GM23338 (cell line): ENCODE measurements around the gene NECTIN3. TPM values are rescaled to one million over a fixed set of nuclear protein-coding genes. Genes with fewer than 3 reads are reported as not detected.

ENCODE experiments used
- ATAC-seq: fragments of 200-7000 bp; cut with Tn5 transposase; 3 replicates; pipeline ENCODE4 v1.9.1; 2020
- DNase-seq: peaks from one replicate; pipeline ENCODE4 v3.0.0-alpha.2; 2015; ENCODE audit warnings: low spot score
- H2AFZ ChIP-seq: fragments of 200-600 bp; sonication (generic); 2 replicates; pipeline ENCODE4 v1.8.0; 2016; ENCODE audit warnings: antibody characterized with exemption, mild to moderate bottlenecking, moderate library complexity
- H3F3A ChIP-seq: fragments of 200-600 bp; sonication (generic); replicated peaks from 2 replicates; pipeline ENCODE4 v1.8.0; 2017; ENCODE audit warnings: antibody characterized with exemption, mixed run types, low read depth
- H3K27ac ChIP-seq: fragments of 200-600 bp; sonication (generic); 2 replicates; pipeline ENCODE4 v1.6.1; 2016; ENCODE audit warnings: low read depth
- H3K27me3 ChIP-seq: fragments of 200-600 bp; sonication (generic); 2 replicates; pipeline ENCODE4 v1.8.0; 2016; ENCODE audit warnings: mild to moderate bottlenecking, mixed run types, moderate library complexity; ENCODE audit not compliant: insufficient read depth
- H3K36me3 ChIP-seq: fragments of 200-600 bp; sonication (generic); 2 replicates; pipeline ENCODE4 v1.8.0; 2016; ENCODE audit warnings: mild to moderate bottlenecking; ENCODE audit not compliant: insufficient read depth
- H3K4me1 ChIP-seq: fragments of 200-600 bp; sonication (generic); 2 replicates; pipeline ENCODE4 v1.8.0; 2016; ENCODE audit warnings: mild to moderate bottlenecking, moderate library complexity; ENCODE audit not compliant: insufficient read depth
- H3K4me2 ChIP-seq: fragments of 200-600 bp; sonication (generic); 2 replicates; pipeline ENCODE4 v1.7.1; 2017; ENCODE audit warnings: mixed run types
- H3K4me3 ChIP-seq: fragments of 200-600 bp; sonication (generic); 2 replicates; pipeline ENCODE4 v1.6.1; 2016; ENCODE audit warnings: mixed run types
- H3K79me2 ChIP-seq: fragments of 200-600 bp; sonication (generic); replicated peaks from 2 replicates; pipeline ENCODE4 v1.8.0; 2017; ENCODE audit warnings: mild to moderate bottlenecking; ENCODE audit not compliant: insufficient read depth
- H3K9me2 ChIP-seq: fragments of 200-600 bp; sonication (generic); 2 replicates; pipeline ENCODE4 v1.8.0; 2017; ENCODE audit not compliant: insufficient read depth
- H4K20me1 ChIP-seq: fragments of 200-600 bp; sonication (generic); replicated peaks from 2 replicates; pipeline ENCODE4 v1.8.0; 2017; ENCODE audit warnings: mild to moderate bottlenecking; ENCODE audit not compliant: insufficient read depth
- H3K27ac Mint-ChIP-seq: 2 replicates; pipeline ENCODE4 v1.8.0; 2020; ENCODE audit warnings: inconsistent platforms, mild to moderate bottlenecking, moderate library complexity, mixed read lengths
- H3K27me3 Mint-ChIP-seq: 3 replicates; pipeline ENCODE4 v1.8.0; 2022; ENCODE audit warnings: low read depth, mild to moderate bottlenecking, moderate library complexity, mixed read lengths, inconsistent platforms; ENCODE audit not compliant: insufficient read depth, poor library complexity
- H3K36me3 Mint-ChIP-seq: 3 replicates; pipeline ENCODE4 v1.8.0; 2021; ENCODE audit warnings: low read depth, mild to moderate bottlenecking, inconsistent platforms, moderate library complexity, mixed read lengths
- H3K4me1 Mint-ChIP-seq: 3 replicates; pipeline ENCODE4 v1.8.0; 2020; ENCODE audit warnings: mild to moderate bottlenecking, inconsistent platforms, mixed read lengths
- H3K4me3 Mint-ChIP-seq: 3 replicates; pipeline ENCODE4 v1.8.0; 2021; ENCODE audit warnings: moderate library complexity, mild to moderate bottlenecking, inconsistent platforms, mixed read lengths
- H3K9me3 Mint-ChIP-seq: 3 replicates; pipeline ENCODE4 v1.8.0; 2020; ENCODE audit warnings: moderate library complexity, mild to moderate bottlenecking, inconsistent platforms, mixed read lengths
- CTCF ChIP-seq, 2 experiments: fragments of 200-600 bp in 1 of 2; sonication (generic) in 1 of 2; conservative IDR thresholded peaks; 2 replicates each; pipeline versions ENCODE4 v1.5.1 to v1.6.1; 2016 to 2017; ENCODE audit warnings: antibody characterized with exemption in 2 of 2, low read depth in 2 of 2, mild to moderate bottlenecking in 2 of 2, moderate library complexity in 1 of 2
- EZH2 ChIP-seq: fragments of 200-600 bp; sonication (generic); IDR thresholded peaks from one replicate; pipeline ENCODE4 v1.8.0; 2017; ENCODE audit warnings: antibody characterized with exemption, mild to moderate bottlenecking, low read depth; ENCODE audit not compliant: unreplicated experiment
- EZH2phosphoT487 ChIP-seq: fragments of 200-600 bp; sonication (generic); IDR thresholded peaks from one replicate; pipeline ENCODE4 v1.8.1; 2018; ENCODE audit warnings: antibody characterized with exemption; ENCODE audit not compliant: unreplicated experiment
- JUNB ChIP-seq: IDR thresholded peaks from one replicate; pipeline ENCODE4 v1.6.1; 2016; ENCODE audit warnings: antibody characterized with exemption; ENCODE audit not compliant: unreplicated experiment
- NANOG ChIP-seq: IDR thresholded peaks from 2 replicates; pipeline ENCODE4 v1.6.1; 2016; ENCODE audit warnings: antibody characterized with exemption, borderline replicate concordance
- POLR2AphosphoS5 ChIP-seq: IDR thresholded peaks from 2 replicates; pipeline ENCODE4 v1.6.1; 2016; ENCODE audit warnings: antibody characterized with exemption, low read depth
- REST ChIP-seq: IDR thresholded peaks from one replicate; pipeline ENCODE4 v1.6.1; 2018; ENCODE audit warnings: antibody characterized with exemption; ENCODE audit not compliant: unreplicated experiment
- STAT1 ChIP-seq: IDR thresholded peaks from one replicate; pipeline ENCODE4 v1.6.1; 2016; ENCODE audit warnings: antibody characterized with exemption; ENCODE audit not compliant: unreplicated experiment
- ZNF331 ChIP-seq: fragments of 250-450 bp; sonication (Bioruptor Pico); IDR thresholded peaks from 2 replicates; pipeline ENCODE4 v1.5.0; 2020; ENCODE audit warnings: low read depth, mild to moderate bottlenecking, moderate library complexity
- ZNF462 ChIP-seq: fragments of 250-450 bp; sonication (Bioruptor Pico); IDR thresholded peaks from 2 replicates; pipeline ENCODE4 v1.5.0; 2020; ENCODE audit warnings: mild to moderate bottlenecking, moderate library complexity
- polyA plus RNA-seq: library from polyadenylated mRNA; unstranded; fragments of >200 nt; fragmentation: Nextera tagmentation; extraction: Ambion mirVana; gene quantifications from 2 replicates; pipeline ENCODE4 v1.2.1, GENCODE V29; 2016
- total RNA-seq: library from RNA; depleted of rRNA; stranded (reverse); fragments of >200 nt; shearing (Covaris generic); gene quantifications from 2 replicates; pipeline ENCODE4 v1.2.3, GENCODE V29; 2014

Gene NECTIN3
- total and polyA plus RNA-seq, 2 experiments from 2014 or later, result 16.0 to 48.2 TPM

- H3K9me2 ChIP-seq, result no peaks in the 10 kb centered on the region
- H3K27ac ChIP-seq, result no peak overlapping the region
- H3K36me3 ChIP-seq, result no peaks in the 10 kb centered on the region
- peaks cover 5% of the 10 kb centered on the region for H4K20me1 ChIP-seq
- Mint-ChIP-seq H3K9me3 (no peaks in the 10 kb centered on the region; the same call in 2 of the 3 replicates), H3K27me3 (no peaks in the 10 kb centered on the region), H3K36me3 (peaks cover 3% of the 10 kb centered on the region; the same call in 1 of the 3 replicates), H3K4me3 (no peak overlapping the region), H3K27ac (no peak overlapping the region), H3K4me1 (peaks cover 34% of the 10 kb centered on the region; the same call in 2 of the 3 replicates)
- H3K4me2 ChIP-seq, result no peak overlapping the region
- no peaks in the 10 kb centered on the region for H3F3A ChIP-seq
- ATAC-seq, result no peak
- no peak for DNase-seq
- no peaks in the 10 kb centered on the region for H3K27me3 ChIP-seq
- peaks cover 98% of the 10 kb centered on the region for H3K79me2 ChIP-seq
- no peak overlapping the region for H2AFZ ChIP-seq
- H3K4me3 ChIP-seq, result no peak overlapping the region
- H3K4me1 ChIP-seq, result peaks cover 50% of the 10 kb centered on the region
- TF ChIP-seq NANOG (no peak), ZNF331 (CRISPR knock-in tag) (no peak), ZNF462 (CRISPR knock-in tag) (no peak), EZH2 (no peak), STAT1 (no peak), JUNB (no peak), REST (no peak), POLR2AphosphoS5 (no peak), CTCF (conservative IDR thresholded peaks at IDR 0.05; ENCODE audit: low read depth in 2 of 2) (no peak), EZH2phosphoT487 (no peak)
These were observed 5.1 kb downstream of the NECTIN3 start for GRCh38 chr3:111076732-111077131.
